ENCODE data around the gene ADD3.

The ADD3 gene

DNA sequence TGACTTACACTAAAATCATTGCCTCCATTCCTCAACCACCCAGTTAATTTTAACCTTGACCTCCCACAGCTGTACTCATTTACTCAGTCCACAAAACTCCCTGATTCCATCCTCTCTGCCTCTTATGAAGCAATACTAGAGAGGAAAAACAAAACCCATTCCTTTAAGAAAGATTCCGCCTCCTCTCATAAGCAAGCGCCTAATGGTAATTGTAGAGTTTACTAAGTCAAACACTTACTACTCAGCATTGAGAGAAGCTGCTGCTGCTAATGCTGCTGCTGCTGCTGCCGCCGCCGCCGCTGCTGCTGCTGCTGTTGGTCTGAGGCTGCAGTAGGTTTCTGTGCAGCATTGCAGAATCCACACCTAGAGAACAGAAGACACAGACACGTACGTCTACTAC lies 2.1 kb upstream of the ADD3 start:
- DNase-seq = peak; percentile 41 to 76

DNA sequence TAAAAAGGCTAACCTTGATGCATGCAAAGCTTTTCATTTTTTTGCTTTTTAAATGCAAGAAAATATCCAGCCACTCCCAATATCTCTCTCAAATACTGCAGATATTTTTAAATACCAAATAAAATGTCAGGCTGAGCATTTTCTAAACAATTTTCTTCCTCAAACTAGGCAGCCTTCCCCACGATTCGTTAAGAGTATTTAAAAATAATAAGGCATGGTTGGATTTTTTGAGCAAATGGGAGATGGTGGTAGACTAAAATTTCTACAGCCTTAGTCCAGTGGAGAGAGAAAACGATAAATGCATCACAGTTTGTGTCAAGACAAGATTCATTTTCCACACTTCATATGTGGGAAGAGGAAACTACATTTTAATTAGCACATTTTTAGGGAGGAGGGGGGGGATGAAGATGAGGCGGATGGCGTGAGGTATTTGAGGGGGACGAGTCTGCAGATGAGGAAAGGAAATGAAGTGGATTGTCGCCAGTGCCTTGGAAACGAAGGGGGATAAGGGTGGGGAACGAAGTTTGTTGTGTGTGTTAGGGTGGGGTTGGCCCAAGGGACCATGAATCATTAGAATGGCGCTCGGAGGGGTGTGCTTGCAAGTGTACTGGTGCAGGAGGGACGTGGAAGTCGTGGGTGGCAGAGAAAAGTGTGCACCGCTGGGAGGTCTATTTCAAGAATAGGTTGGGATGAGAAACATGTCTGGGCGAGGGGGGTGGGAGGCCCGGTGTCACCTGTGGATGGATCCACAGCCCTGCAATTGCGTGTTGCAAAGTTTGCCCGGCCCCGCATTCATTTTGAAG lies 1.2 kb upstream of the ADD3 start:
- DNase-seq = peak in 1 of 2 donors; percentile 62

DNA sequence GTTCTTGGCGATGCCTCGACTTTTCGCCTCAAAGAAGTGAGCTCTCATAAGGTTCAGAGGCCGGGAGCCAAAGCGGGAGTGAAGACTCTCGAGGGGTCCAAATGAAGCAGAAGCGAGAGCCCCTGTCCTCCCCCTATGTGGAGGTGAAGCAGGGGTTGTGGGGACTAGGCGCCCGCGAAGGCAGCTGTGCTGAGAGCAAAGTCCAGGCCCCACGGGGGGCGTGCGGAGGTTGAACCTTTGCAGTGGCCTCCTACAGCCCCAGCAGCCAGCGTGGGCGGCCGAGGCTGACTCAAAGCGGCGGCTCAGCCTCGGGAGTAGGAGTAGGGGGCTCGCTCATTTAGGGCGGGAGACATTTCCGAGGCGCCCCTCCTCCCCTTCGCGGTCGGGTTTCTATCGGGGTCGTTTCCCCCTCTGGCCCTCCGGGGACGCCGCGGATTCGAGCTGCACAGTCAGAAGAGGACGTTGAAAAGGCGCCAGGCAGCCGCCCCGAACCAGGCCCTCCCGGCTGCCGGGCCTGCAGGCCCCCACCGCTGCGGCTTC lies 553 bp upstream of the ADD3 start:
- DNase-seq = peak in 1 of 2 donors; percentile 81

DNA sequence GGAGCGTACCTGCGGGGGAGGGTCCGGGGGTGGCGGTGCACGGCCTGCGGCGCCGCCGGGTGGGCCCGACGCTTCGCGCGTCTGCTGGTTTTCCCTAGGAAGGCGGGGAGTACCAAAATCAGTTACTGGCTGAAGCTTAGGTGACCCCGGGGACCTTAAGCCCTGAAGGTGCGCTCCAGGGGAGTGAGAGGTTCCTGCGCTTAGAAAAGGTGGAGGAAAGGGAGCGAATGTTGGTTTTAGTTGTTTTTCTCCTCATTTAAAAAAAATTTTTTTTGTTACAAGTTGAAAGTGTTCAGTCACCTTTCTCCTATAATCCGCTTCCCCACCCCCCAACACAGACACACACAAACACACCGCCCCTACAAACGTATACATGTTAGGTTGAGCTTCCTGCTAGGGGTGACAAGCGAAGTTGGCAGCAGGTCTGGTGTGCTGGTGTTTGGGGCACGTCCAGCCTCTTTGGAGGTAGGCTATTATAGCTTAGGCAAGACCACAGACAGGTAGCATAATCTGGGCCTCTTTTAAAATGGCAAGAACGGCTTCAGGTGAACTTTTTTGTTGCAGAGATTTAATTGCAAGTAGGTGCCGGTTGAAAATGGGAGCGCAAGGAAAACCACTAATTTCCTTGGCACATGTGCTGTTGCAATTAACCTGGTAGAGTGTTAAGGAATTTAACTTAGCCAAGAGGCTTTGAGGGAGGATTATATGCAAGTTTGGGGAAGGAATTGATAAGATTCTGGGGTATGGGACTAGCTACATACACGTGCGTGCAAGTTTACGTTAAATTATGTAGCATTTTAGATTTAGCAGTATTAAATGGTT lies 945 bp downstream of the ADD3 start:
- DNase-seq = no peak

DNA sequence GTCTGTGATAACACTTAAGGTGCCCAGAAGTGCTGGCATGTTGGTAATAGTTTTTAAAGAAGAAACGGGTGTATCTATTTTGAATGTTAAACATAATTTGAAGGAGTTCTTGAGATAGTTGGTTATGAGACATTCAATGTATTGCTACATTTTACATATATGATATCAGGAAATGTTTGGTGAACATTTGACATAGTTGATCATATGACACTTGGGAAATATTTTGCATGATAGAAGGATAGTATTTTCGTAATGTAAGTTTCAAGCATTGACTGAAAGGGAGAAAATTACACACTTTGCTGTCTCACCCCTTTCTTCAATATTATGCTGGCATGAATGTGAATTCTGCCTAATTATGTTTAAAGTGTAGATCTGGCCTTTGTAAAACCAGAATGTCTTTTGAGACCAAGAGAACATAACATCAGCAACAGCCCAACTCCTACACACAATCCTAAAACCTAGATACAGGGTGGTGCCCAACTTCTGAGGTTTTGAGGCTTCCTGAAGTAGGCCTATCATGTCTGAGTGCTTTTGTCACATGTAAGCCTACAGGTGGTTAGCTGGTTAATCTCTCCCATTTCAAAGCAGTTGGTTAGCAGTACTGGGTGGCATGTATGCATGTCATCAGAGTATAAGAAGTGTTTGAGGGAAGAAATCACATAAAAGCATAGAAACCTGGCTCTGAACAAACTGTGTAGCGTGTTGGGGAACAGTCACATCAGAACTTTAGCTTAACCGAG lies 2.1 kb downstream of the ADD3 start:
- DNase-seq = no peak

DNA sequence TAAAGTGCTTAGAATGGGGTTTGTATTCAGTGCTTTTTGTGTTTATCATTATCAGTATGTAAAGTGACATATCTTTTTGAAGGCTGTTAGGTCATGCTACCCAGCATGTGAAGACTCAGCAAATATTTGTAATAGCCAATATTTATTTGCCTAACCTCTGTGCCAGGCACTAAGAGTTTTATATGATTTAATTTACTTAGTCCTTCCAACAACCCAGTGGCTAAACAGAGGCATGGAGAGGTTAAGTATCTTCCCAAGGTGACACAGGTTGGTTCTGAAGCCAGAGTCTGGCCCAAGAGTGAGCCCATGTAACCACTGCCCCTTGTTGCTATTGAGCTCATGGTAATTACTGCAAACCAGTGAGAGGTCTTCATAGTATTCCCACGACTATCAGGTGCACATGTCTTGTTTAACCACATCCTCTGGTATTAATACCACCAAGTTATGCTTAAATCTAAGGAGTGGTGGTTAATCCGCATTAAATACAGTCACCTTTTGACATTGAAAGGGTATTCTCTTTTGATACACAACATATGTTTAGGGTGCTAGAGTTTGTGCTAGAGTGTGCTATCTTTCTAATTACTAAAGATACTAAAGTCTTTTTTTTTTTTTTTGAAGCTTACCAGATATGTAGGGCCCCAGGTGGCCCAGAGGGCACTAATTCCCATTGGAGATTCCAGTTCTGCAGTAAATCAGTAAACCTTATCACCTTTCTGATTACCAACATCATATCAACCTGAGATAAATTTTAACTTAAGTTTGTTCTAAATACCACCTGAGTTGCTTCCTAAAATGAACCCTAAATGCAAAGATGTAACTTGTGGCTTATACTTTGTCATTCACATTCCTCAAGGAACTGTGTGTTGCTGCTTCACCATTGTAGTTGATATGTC lies 2.9 kb downstream of the ADD3 start:
- DNase-seq = no peak

DNA sequence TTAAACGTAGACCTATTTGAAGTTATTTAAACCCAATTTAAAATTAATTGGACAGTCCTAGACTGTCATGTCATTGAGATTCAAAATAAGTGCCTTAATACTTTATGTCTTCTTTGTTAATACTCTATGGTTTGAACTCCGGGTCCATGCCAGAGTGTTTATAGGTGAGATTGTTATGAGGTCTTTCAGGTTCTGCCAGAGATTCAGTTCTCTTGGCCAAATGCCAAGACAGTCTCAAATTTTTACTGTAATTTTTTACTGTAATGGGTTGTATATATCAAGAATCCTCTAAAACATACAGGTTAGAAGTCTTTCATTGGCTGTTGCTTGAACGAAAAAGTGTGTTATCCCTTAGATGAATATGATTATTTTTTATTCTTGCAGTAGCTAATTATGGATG lies 3.9 kb downstream of the ADD3 start:
- DNase-seq = no peak

DNA sequence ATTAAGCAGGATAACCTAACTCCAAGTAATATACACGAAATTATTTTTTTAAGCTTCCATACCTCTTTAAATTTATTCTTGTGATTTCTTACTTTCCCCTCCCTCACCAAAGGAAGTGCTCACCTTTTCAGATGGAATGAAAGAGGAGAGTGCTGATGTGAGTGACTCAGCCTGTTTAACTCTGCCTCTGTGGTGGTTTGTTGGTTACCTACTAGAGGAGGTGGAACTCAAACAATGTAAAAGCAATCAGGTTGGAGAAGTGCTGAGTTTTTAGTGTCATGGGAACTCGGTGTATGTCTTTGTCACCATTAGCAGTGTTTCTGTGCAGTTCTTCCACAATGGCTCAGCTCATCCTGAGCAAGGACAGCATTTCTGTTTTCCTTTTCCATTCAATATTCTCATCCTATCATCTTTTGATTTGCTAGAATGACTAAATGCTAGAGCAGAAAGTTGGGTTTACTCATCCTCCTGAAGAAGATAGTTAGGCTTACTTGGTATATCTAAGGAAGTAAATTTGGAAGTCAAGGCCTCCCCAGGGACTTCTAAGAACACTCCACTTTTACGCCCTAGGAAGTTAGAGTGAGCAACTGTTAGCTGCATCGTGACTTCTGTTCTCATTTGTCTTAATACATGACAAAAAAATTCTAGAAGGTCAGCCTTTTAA lies 6.0 kb downstream of the ADD3 start:
- DNase-seq = no peak

DNA sequence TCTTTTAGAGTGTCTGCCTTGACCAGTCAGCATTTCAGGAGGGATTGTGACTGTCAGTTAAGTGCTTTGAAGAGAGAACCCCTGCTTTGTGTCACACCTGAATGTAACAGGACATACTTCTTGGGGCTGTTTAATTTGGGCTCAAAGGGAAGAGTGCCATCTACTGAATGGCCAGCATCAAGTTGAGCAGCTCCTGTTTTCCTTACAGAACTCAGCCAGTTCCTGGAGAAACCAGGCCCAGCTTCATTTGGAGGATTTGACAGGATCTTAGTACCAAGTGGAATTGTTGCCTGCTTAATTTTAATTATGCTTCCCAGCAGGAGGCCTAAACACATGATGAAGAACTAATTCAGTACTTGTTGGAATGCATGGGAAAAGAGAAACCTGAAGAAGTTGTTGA lies 8.3 kb downstream of the ADD3 start:
- peak in 1 of 2 donors; percentile 51 for DNase-seq

DNA sequence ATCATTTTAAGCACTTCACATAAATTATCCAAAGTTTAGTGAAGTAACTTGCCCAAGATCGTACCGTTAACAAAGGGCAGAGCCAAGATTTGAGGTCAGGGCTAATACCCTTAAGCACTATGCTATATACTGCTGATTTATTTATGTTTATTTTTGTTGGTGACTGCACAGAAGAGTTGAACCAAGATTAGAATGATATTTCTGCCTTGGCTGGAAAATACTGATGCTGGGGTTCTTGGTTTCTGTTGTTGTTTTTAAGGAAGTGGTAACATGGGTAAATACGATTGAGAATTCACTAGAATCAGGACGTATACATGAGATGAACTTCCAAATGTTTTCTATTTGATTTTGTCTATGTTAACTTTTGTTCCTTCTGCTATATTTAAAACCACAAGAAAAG lies 9.3 kb downstream of the ADD3 start:
- DNase-seq = no peak

DNA sequence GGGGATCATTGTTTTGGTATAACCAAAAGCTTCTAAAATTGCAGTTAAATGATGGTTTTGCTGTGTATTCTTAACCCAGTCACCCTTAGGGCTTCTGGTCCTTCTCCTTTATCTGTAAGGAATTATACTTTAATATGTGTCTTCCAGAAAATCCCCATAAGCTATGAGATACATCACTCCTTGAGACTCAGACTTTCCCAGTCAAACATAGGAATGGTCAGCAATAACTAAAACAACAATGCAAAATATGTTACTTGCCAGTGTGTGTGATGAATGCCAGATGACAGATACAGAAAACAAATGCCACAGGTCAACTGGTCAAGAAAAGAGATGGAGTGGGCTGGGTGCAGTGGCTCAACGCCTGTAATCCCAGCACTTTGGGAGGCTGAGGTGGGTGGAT lies 10.1 kb downstream of the ADD3 start:
- no peak for DNase-seq

DNA sequence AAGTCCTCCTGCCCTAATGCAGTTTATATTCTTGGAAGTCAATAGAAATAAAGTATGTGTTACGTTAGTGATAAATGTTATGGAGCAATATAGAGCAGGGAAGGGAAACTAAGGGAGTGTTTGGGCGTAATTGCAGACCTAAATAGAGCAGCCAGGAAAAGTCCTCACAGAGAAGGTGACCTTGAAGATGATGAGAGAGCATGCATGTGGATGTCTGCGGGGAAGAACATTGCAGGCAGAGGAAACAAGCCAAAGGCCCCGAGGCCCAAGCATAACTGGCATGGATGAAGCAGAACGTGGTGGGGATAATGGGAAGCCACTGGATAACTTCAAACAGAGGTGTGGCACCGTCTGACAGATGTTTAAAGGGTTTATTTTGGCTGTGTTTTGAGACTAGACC lies 12.5 kb downstream of the ADD3 start:
- no peak for DNase-seq

DNA sequence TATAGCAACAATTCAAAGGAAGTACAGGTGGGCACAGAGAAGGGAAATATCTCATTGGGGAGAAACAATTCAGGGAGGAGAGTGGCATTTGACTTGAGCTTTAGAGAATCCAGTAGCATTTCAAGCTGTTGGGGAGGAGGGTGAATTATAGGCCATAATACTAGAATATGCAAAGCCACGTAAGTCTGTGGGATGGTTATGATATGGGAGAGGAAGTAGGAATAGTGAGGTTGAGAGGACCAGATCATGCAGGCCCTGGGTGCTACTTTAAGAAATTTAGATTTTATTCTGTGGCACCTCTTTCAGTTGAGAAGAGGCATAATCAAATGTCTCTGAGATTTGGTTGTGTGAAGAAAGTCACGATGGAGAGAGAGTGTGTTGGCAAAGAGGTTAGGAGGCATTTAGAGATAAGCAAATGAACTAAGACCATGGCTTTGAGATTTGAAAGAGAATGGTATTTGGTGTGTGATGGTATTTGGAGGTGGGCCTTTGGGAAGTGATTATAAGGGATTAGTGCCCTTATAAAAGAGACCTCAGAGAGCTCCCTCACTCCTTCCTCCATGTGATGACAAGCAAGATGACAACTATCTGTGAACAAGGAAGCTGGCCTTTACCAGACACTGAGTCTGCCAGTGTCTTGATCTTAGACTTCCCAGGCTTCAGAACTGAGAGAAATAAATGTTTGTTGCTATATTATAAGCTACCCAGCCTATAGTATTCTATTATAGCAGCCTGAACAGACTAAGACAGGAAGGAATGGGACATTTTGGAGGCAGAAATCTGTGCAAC lies 15.1 kb downstream of the ADD3 start:
- DNase-seq = no peak

DNA sequence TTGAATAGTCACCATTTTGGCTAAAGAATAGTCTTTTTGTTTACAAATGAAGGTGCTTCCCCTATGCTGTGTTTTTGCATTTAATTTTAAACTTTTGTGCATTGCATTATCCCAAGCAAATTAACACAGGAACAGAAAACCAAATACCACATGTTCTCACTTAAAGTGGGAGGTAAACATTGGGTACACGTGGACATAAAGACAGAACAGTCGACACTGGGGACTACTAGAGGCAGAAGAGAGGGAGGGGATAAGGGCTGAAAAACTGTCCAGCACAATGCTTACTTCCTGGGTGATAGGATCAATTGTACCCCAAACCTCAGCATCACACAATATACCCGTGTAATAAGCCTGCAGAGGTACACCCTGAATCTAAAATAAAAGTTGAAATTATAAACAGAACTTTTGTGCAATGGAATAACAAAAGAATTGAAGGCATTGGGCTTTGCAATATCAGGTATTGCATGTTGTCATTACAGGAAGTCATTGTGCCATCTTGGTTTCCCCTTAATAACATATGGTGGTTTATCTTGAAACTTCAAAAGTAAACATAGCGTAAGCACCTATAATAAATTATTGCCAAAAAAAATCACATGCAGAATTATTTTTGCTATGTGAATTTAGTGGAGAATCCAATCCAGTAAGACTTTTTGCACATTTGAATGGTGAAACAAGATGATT lies 16.1 kb downstream of the ADD3 start:
- no peak for DNase-seq

DNA sequence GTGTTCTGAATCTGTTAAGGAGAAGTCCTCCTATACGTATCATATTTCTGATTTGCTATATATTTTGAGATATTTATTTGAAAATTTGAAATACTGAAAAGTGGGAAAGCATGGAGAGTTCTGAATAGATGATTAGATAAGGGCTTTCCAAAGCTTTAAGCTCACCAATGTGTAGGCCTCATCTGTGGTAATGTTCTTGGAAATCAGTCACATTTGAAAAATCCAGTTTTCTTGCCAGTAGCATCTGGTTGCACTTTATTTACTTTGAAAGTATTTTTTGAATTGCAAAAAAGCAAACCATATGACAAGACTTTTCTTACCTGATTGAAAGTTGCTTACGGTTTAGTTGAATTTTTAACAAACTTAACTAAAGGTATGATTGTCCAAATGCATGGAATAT lies 21.7 kb downstream of the ADD3 start:
- no peak for DNase-seq

DNA sequence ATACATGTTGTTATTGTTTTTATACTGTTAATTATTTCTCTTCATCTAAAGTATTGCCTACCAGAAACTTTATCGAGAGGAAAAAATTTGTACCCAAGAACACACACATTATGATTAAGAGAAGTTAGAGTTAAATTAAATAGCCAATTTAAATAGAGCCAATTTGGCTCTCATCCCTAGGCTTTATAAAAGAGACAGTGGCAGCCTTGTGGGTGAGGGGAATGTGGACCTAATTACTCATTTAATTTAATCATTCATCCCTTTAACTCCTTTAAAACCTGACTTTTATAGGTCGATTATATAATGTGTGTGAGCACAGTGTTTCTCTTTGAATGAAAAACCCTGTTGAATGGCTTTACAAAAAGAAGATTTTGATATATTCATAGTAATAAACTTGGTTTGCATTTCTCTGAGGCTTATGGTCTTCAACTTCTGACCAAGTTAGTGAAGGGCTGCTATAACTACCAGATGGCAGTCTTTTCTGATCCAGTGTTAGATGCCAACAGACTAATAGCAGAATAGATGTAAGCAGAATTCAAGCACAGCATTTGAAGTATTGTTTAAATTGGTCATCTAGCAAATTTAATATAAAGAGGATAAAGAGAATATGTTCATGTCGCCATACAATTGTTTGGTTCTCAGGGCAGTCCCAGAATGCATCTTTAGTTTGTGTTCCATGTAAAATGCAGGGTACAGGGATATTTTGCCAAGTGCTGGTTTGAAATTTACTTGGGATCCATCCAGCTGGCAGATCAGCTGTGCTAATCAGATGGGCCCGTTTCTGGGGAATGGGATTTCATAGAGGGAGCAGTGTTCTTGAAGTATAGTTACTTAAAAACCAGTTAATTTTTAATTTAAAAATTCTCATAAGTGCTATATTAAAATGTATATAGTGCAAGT lies 25.3 kb downstream of the ADD3 start:
- peak; percentile 32 to 84 for DNase-seq

DNA sequence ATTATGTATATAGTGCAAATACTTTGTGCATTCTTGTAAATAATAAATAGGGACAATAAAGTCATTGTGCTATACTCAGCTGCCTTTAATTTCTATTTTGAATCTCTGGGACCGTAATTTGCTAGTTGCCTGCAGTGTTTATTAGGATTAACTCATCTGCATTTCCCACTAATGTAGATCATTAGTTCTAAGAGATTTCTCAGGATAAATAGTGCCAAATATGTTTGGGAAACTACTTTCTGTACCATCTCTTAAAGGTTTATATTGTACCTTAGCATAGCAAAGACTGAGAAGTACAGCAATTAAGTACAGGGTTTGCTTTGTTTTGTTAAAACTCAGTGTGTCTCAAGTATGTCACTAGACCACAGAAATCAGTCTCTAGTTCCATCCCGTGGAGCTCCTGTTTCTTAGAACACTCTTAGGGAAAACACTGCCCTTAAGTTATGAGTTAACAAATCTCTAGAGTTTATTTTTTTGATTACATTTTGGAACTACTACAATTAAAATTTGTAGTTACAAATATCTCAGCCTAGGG lies 26.0 kb downstream of the ADD3 start:
- no peak for DNase-seq

DNA sequence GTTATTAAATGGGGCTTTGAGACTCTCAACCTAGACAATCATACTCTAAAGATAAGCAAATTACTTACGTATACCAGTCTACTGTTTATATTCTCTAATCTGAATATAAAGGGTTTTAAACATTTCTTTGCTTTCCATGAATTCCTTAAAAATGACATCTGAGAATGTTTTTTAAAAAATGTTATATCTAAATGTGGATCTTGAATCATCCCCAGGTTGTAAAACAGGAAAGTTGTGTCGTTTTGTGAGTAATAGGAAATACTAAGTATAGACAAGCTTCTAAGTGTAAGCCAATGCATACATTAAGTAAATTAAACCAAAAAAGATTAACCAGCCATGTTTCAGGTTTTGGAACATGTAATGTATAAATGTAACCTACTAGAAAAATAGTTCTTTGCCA lies 26.8 kb downstream of the ADD3 start:
- no peak for DNase-seq

Measured in hippocampal formation (tissue), 2 donors.